Amygdala (tissue), 56 donors: ENCODE measurements around the gene RPP25.
A peak's percentile ranks its signal among the peaks of the same experiment; 100 is the strongest.
"Not testable (repeated sequence)": the region's sequence is repeated elsewhere in the genome, so short reads cannot be mapped to it uniquely, and the experiment has no call there.

Source experiments
- DNase-seq, 56 donors: peaks; one replicate each; lab custom pipeline; 2025; lab: John Stamatoyannopoulos, UW

RPP25 gene

DNA sequence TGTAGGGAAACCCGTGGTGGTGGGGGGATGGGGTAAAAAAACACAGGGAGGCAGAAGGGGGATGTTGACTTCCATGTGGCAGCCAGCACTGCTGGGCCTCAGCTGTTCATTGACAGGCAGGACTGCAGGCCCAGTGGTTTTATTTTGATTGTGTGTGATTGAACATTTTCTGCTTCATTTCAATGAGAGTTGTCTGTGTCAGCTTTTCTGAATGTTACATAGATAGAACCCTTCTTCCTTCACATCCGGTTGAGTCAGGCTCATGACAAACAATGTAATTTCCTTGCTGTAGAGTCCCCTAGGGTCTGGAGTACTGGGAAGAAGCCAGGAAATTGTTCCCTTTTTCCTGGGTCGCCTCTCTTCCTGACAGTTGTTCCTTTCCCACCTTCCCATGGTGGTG, 8.2 kb upstream of the RPP25 start:
- no peak for DNase-seq

- no peak for DNase-seq
Measured at GRCh38 chr15:74963213-74963612, 6.6 kb upstream of the RPP25 start.

- DNase-seq: no peak
Measured at GRCh38 chr15:74962671-74963070, 6.1 kb upstream of the RPP25 start.

DNA sequence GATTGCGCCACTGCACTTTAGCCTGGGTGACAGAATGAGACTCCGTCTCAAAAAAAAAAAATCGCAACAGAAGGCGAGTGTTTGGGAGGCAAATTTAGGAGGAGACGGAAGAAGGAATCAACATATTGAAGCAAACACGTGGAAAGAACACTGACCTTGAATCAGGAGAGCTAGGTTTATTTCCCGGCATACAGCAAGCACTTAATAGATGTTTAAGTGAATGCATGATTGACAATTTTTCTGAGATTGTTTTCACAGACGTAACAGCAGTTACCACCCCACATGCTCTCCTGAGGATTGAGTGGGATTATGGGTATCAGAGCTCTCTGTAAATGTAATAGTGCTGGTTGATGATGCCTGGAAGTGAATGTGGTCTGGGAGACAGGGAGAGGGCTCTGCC, 5.6 kb upstream of the RPP25 start:
- DNase-seq: no peak

GRCh38 chr15:74961616-74962015, 5.0 kb upstream of the RPP25 start:
- DNase-seq: no peak

GRCh38 chr15:74960995-74961588, 4.5 kb upstream of the RPP25 start:
- no peak for DNase-seq

GRCh38 chr15:74960286-74960685, 3.7 kb upstream of the RPP25 start:
- no peak for DNase-seq

- DNase-seq: no peak
Measured at GRCh38 chr15:74959586-74959939, 3.0 kb upstream of the RPP25 start.

- no peak for DNase-seq
Measured at GRCh38 chr15:74958908-74959585, 2.5 kb upstream of the RPP25 start.

DNA sequence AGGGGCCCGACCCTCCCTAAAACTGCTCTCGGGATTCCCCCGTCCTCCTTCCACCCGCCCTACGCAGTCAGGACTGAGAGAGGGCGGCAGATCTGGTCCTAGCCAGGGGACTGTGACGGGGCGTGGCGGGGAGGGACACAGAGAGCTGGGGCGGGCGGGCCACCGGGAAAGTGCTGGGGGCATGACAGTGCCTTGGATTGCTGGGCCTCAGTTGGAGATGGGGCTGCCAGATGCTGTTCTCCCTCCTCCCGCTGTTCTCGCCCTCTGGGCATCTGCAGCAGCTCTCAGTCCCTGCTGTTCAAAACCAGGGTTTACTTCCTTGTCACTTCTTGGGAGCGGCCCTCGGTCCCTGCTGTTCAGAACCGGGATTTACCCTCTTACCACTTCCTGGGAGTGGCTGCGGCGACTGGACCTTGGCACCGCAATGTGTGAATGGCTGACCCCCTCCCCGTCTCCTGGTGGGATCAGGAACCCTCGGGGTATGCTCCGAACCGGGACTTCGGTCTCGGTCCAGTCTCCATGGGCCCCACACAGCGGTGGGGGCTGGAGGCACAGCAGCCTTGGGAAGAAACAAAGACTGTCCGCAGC, 1.8 kb upstream of the RPP25 start:
- peak in 1 of 56 donors; percentile 10 for DNase-seq

DNA sequence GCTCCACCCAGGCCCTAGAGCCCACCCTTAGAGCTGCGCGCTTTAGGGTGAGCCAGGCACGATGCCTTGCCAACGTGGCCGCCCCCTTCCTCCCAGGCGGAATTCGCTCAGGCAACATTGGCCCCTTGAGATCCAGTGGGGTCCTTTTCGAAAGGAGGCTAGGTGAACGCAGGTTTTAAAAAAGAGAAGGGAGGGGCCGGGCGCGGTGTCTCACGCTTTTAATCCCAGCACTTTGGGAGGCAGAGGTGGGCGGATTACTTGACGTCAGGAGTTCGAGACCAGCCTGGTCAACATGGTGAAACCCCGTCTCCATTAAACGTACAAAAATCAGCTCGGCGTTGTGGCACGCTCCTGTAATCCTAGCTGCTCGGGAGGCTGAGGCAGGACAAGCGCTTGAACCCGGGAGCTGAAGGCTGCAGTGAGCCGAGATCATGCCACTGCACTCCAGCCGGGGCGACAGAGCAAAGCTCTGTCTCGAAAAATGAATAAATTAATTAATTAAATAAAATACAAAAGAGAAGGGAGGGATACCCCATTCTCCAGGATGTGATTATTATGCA, 984 bp upstream of the RPP25 start:
- DNase-seq: no peak

DNA sequence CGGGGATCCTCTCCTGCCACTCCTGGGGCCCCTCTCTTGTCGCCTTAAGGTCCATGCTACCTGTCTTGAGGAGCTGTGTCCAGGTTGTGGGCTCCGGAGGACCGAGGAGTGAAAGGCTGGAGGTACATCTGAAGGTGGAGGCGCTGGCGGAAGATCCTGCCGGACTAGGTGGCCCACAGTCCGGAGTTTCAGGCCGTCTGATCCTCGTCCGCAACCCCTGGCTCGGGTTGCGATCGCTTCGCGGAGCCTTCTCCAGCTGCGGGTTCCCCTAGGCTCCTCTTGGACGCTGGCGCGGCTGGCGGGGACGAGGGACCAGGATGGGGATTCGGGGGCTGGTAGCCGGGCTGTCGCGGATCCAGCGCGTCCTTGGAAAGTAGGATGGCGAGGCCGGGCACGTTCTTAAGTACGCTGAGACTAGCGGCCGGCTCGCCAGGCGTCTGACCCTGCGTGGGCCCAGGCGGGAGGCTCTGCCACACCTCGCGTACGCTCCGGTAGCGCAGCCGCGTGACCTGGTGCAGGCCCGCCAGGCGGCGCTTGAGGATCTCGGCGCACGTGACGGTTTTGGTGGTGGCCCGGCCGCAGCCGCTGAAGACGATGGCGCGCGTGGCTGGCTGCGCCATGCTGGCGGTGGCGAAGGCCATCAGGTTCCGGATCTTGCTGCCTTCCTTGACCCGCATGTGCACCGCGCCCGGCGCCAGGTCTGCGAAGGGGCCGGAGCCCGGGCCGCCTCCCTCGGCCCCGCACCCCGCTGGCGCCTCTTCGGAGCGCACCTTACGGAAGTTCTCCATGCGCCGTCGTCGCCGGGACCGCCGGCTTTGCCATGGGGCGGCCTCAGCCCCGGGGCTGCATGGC, 550 bp downstream of the RPP25 start:
- DNase-seq: peak in 33 of 56 donors; percentile 7 to 66 (median 38)

DNA sequence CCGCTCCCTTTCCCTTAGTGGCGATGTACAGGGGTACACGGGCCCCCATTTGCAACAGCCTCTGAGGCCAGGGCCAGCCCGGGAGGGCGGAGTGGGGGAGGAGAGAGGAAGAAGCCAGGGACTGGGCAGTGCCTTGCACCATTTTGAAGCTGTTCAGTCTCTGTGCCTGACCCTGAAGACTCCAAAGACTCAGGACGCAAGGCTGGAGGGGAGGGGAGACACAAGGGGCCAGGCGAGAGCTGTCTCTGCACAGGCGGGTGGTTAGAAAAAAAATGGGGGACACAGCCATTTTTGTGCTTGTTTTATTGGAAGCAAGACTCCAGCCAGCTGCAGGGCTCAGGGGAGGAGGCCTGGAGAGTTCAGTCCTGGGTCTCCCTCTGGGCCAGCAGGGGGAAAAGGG, 1.6 kb downstream of the RPP25 start:
- DNase-seq: no peak

DNA sequence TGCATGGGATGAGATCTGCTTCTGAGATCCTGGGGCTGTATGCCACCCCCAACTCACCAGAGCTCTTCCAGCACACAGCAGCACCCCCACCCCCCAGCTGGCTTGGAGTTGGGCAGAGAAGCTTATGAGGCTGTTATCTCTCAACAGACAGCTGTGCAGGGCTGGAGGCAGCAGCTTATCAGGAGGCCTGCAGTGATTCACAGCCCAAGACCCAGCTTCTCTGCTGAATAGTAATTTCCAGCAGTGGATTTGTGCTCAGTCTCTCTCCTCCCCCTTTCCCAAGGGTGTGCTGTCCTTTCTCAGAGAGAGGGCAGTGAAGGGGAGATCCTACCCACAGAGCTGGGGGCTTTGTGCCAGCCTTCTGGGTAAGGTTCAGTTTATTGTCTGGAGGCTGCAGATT, 2.1 kb downstream of the RPP25 start:
- DNase-seq: no peak

- DNase-seq: no peak
Measured at GRCh38 chr15:74951006-74951405, 5.6 kb downstream of the RPP25 start.

DNA sequence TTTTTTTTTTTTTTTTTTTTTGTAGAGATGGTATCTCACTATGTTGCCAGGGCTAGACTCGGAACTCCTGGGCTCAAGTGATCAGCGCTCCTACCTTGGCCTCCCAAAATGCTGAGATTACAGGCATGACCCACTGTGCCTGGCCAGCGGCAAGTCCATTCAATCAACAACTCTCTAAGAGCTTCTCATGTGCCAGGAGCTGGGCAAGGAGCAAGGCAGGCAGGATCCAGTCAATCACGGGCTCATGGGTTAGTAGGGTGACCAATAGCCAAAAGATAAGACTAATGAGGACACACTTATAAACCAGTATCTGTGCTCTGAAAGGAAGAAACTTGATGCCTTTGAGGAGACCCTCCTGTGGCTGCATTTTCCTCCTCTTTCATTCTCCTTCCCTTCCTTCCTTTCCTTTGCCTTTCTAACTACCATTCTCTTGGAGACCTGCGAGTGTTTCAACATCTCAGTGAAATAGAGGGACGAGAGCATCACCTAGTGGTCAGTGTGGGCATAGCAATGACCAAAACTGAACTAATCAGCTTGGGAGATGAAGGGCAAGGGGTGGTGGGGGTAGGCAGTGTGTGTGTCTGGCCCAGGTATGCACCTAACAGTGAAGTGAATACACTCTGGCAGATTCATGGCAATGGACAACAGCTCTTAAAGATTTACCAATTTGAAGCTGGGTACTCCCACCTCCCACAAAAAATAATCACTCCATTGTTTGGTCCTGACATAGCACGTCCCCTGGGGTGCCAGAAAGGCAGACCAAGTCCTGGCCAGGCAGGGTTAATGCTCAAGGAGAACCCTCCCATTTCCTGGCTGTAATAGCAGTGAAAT, 6.3 kb downstream of the RPP25 start:
- DNase-seq: peak in 45 of 56 donors; percentile 9 to 91 (median 46)

DNA sequence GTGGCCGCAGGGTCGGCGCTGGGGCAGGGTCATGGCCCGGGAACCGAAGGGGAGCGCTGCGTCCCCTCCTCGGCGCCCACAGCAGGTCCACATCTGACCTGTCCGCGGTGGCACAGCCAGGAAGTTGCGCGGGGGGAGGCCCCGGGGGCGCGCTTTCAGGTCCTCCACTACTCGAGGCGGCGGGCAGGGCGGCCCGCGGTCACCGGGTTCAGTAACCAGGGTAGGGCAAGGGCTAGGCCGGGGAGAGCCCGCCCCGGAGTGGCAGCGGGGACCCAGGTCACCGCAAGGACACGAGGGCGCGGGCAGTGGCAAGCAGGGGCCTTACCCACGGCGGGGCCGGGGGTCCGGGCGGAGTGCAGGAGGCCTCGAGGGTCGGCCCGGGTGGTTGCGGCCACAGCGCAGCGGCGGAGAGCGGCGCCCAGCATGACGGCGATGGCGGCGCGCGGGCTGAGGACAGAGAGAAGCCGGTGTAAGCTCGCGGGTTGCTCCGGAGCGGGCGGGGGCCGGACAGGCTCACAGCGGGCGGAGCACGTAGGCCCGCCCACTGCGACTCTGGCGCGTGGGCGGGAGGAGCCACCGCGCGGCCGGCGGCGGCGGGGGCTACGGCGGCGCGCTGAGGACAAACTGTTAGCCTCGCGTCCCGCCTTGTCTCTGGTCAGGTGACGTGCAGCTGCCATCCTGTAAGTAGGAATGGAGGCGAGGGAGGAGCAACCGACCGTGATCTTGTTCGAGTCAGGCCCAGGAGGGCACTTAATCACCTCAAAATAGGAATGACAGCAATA, 18.8 kb downstream of the RPP25 start, which contains the start of gene COX5A:
Gene COX5A (minus strand): TSS at position 484 of the 782 bp plus-strand sequence. CDS start 59 bp downstream, at position 425.
- DNase-seq: peak in 55 of 56 donors; percentile 58 to 96 (median 88)

GRCh38 chr15:74937272-74937589, 19.3 kb downstream of the RPP25 start:
- DNase-seq: peak in 1 of 56 donors; percentile 45

DNA sequence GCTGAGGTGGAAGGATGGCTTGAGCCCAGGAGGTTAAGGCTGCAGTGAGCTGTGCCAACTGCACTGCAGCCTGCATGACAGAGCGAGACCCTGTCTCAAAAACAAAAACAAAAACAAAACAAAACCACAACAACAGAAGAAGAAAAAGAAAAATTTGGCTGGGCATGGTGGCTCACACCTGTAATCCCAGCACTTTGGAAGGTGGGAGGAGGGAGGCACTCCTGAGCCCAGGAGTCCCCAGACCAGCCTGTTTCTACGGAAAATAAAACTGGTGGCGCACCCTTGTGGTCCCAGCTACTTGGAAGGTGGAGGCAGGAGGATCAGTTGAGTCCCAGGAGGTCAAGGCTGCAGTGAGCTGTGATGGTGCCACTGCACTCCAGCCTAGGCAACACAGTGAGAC, 21.4 kb downstream of the RPP25 start:
- not testable (repeated sequence) for DNase-seq
